Activated naive CD8-positive, alpha-beta T cell treated with anti-CD3 and anti-CD28 coated beads, Interleukin-2, amount 10 ng/mL, durations not matched to agents 7 days and 5 days (primary cell): ENCODE measurements around the gene SHANK2. TPM values are rescaled to one million over a fixed set of nuclear protein-coding genes. Genes with fewer than 3 reads are reported as not detected.

ENCODE experiments used
- ATAC-seq: fragments of 150-1000 bp; cut with Tn5 transposase; one replicate; pipeline ENCODE4 v1.10.0; 2021; ENCODE audit warnings: low read depth, moderate library complexity
- POLR2A ChIA-PET: fragments of 350-600 bp; sonication (Branson Sonifier 250); formaldehyde crosslinking; loops from one replicate; lab custom pipeline; 2021; ENCODE audit warnings: antibody characterized with exemption; lab: Charles Lee
- DNase-seq: peaks from one replicate; pipeline ENCODE4 v3.0.0; 2021
- H3K27ac Mint-ChIP-seq: one replicate; pipeline ENCODE4 v1.8.0; 2022; ENCODE audit warnings: mild to moderate bottlenecking, mixed read lengths
- H3K27me3 Mint-ChIP-seq: one replicate; pipeline ENCODE4 v1.8.0; 2022; ENCODE audit warnings: mild to moderate bottlenecking, moderate library complexity, mixed read lengths
- H3K36me3 Mint-ChIP-seq: one replicate; pipeline ENCODE4 v1.8.0; 2021; ENCODE audit warnings: mild to moderate bottlenecking, mixed read lengths
- H3K4me1 Mint-ChIP-seq: one replicate; pipeline ENCODE4 v1.8.0; 2021; ENCODE audit warnings: mixed read lengths
- H3K4me3 Mint-ChIP-seq: one replicate; pipeline ENCODE4 v1.8.0; 2022; ENCODE audit warnings: mild to moderate bottlenecking, moderate library complexity, mixed read lengths
- H3K9me3 Mint-ChIP-seq: one replicate; pipeline ENCODE4 v1.8.0; 2021; ENCODE audit warnings: mixed read lengths
- total RNA-seq, 2 experiments: library from RNA; stranded (reverse); gene quantifications; one replicate each; pipeline ENCODE4 v1.2.3, GENCODE V29; 2021

SHANK2 gene
- total RNA-seq, 2 experiments from 2014 or later: not detected

- Mint-ChIP-seq H3K27ac (no peak overlapping the region), H3K9me3 (no peaks in the 10 kb centered on the region), H3K4me1 (no peaks in the 10 kb centered on the region), H3K4me3 (no peak overlapping the region), H3K27me3 (no peaks in the 10 kb centered on the region), H3K36me3 (no peaks in the 10 kb centered on the region)
- POLR2A ChIA-PET: no interaction called here
- no peak for DNase-seq
- ATAC-seq: no peak
These were observed 37.6 kb downstream of the SHANK2 start for GRCh38 chr11:71214553-71215424.

GRCh38 chr11:71213696-71214552 lies 38.5 kb downstream of the SHANK2 start:
- Mint-ChIP-seq H3K4me1 (no peaks in the 10 kb centered on the region), H3K27ac (no peak overlapping the region), H3K27me3 (no peaks in the 10 kb centered on the region), H3K4me3 (no peak overlapping the region), H3K36me3 (no peaks in the 10 kb centered on the region), H3K9me3 (no peaks in the 10 kb centered on the region)
- DNase-seq (no peak), ATAC-seq (no peak)
- POLR2A ChIA-PET: no interaction called here

GRCh38 chr11:71212871-71213559 lies 39.4 kb downstream of the SHANK2 start:
- H3K4me1 Mint-ChIP-seq: no peaks in the 10 kb centered on the region
- no peak overlapping the region for H3K4me3 Mint-ChIP-seq
- no peaks in the 10 kb centered on the region for H3K27me3 Mint-ChIP-seq
- no peak for DNase-seq
- no peak for ATAC-seq
- POLR2A ChIA-PET: no interaction called here
- H3K27ac Mint-ChIP-seq: no peak overlapping the region
- no peaks in the 10 kb centered on the region for H3K36me3 Mint-ChIP-seq
- no peaks in the 10 kb centered on the region for H3K9me3 Mint-ChIP-seq

GRCh38 chr11:71211631-71212030 lies 40.7 kb downstream of the SHANK2 start:
- no peak overlapping the region for H3K4me3 Mint-ChIP-seq
- H3K36me3 Mint-ChIP-seq: no peaks in the 10 kb centered on the region
- DNase-seq (no peak), ATAC-seq (no peak)
- POLR2A ChIA-PET: no interaction called here
- no peaks in the 10 kb centered on the region for H3K4me1 Mint-ChIP-seq
- no peaks in the 10 kb centered on the region for H3K9me3 Mint-ChIP-seq
- no peaks in the 10 kb centered on the region for H3K27me3 Mint-ChIP-seq
- H3K27ac Mint-ChIP-seq: no peak overlapping the region

DNA sequence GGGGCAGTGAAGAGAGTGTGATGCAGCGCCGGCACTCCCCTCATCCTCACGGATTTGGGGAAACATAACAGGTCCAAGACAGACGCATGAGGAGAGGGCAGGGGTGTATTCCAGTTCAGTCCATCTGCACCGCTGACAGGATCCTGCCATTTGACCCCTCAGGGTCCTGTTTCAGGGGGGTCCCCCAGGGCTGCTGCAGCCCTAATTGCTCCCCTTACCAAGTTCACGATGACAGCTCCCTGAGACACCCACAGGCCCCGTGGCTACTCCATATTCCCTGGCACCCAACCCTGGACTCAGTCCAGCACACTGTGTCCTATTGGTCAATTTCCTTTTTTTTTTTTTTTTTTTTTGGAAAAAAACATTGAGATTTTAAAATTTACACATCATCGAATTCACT lies 41.5 kb downstream of the SHANK2 start:
- Mint-ChIP-seq H3K27me3 (no peaks in the 10 kb centered on the region), H3K4me3 (no peak overlapping the region), H3K36me3 (no peaks in the 10 kb centered on the region), H3K9me3 (no peaks in the 10 kb centered on the region), H3K27ac (no peak overlapping the region), H3K4me1 (no peaks in the 10 kb centered on the region)
- POLR2A ChIA-PET: no interaction called here
- ATAC-seq (no peak), DNase-seq (no peak)

DNA sequence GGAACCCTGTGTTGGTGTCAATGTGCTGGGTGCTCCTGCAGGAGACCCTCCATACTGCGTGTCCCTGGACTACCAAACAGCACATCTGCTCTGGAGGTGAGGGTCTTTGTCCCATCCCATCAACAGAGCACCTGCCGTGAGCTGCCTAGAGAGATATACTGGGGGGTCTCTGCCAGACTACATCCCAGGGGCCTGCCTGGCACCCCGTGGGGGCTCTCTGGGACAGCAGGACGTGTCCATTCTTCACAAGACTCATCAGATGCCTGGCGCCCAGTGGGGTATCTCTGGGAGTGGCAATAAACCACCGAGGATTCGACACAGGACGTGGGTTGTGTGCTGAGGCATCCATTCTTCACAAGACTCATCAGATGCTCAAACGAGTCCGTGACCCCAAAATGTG lies 42.7 kb downstream of the SHANK2 start:
- Mint-ChIP-seq H3K36me3 (no peaks in the 10 kb centered on the region), H3K27ac (no peak overlapping the region), H3K4me3 (no peak overlapping the region), H3K9me3 (no peaks in the 10 kb centered on the region), H3K4me1 (no peaks in the 10 kb centered on the region), H3K27me3 (no peaks in the 10 kb centered on the region)
- no peak for DNase-seq
- POLR2A ChIA-PET: no interaction called here
- no peak for ATAC-seq

DNA sequence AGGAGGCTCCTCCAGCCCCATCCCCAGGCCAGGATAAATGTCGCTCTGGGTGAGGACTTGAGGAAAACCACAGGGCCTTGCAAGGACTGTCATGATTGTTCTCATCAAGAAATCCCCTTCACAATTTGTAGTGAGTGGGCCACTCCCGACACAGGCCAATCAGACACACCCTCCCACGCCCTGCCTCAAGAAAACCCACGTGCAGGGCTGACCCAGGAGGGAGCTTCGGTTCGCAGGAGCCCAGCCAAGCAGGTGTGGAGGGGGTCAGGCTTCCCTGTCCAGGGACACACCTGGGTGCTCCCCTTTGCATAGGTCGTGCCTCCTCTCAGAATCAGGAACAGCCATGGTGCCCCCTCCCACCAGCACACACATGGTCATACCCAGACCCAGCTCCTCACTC lies 43.2 kb downstream of the SHANK2 start:
- no peaks in the 10 kb centered on the region for H3K4me1 Mint-ChIP-seq

DNA sequence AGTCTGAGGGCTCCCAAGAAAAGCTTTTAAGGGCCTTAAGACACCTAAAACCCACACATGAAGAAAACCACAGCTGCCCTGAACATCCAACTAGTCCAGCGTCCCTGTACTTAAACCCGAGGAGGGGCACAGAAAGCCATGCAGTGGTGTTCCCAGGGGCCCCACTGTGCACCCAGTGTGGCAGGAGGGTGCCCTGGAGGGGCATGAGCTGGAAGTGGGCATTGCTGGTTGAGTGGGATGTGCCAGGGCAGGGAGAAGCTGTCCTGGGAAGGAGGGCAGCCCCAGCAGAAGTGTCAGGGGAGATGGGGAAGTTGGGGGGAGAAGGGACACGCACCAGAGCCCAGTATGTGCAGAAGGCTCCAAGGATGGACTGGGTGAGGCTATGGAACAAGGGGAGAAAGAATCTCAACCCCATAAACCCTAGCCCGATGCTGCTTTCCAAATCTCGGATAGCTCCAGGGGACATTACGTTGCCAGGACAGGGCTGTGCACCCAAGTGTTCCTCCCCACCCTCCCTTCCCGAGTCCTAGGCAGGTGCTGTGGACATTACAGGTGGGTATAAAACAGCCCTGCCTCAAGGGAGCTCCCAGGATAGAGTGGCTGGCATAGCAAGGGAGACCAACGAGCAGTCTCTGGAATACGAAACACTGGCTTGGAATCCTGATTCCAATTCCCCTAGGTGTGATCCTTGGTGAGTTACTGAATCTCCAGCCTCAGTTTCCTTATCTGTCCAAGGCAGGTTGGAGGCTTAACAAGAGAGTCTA lies 44.2 kb downstream of the SHANK2 start:
- no peak overlapping the region for H3K27ac Mint-ChIP-seq
- no peaks in the 10 kb centered on the region for H3K36me3 Mint-ChIP-seq
- H3K27me3 Mint-ChIP-seq: no peaks in the 10 kb centered on the region
- H3K4me3 Mint-ChIP-seq: no peak overlapping the region
- no peak for DNase-seq
- POLR2A ChIA-PET: no interaction called here
- no peak for ATAC-seq
- H3K9me3 Mint-ChIP-seq: no peaks in the 10 kb centered on the region
- no peaks in the 10 kb centered on the region for H3K4me1 Mint-ChIP-seq

More for the DNA sequence above, 43.2 kb downstream of the SHANK2 start:
- Mint-ChIP-seq H3K27ac (no peak overlapping the region), H3K36me3 (no peaks in the 10 kb centered on the region), H3K9me3 (no peaks in the 10 kb centered on the region), H3K27me3 (no peaks in the 10 kb centered on the region), H3K4me3 (no peak overlapping the region)
- DNase-seq (no peak), ATAC-seq (no peak)
- POLR2A ChIA-PET: no interaction called here

GRCh38 chr11:71207563-71207962 lies 44.8 kb downstream of the SHANK2 start:
- Mint-ChIP-seq H3K4me3 (no peak overlapping the region), H3K27me3 (no peaks in the 10 kb centered on the region), H3K27ac (no peak overlapping the region), H3K4me1 (no peaks in the 10 kb centered on the region), H3K9me3 (no peaks in the 10 kb centered on the region), H3K36me3 (no peaks in the 10 kb centered on the region)
- ATAC-seq (no peak), DNase-seq (no peak)
- POLR2A ChIA-PET: no interaction called here

- Mint-ChIP-seq H3K27ac (no peak overlapping the region), H3K36me3 (no peaks in the 10 kb centered on the region), H3K9me3 (no peaks in the 10 kb centered on the region), H3K27me3 (no peaks in the 10 kb centered on the region), H3K4me1 (no peaks in the 10 kb centered on the region), H3K4me3 (no peak overlapping the region)
- no peak for ATAC-seq
- POLR2A ChIA-PET: no interaction called here
- no peak for DNase-seq
These were observed 46.2 kb downstream of the SHANK2 start for GRCh38 chr11:71206186-71206585.

DNA sequence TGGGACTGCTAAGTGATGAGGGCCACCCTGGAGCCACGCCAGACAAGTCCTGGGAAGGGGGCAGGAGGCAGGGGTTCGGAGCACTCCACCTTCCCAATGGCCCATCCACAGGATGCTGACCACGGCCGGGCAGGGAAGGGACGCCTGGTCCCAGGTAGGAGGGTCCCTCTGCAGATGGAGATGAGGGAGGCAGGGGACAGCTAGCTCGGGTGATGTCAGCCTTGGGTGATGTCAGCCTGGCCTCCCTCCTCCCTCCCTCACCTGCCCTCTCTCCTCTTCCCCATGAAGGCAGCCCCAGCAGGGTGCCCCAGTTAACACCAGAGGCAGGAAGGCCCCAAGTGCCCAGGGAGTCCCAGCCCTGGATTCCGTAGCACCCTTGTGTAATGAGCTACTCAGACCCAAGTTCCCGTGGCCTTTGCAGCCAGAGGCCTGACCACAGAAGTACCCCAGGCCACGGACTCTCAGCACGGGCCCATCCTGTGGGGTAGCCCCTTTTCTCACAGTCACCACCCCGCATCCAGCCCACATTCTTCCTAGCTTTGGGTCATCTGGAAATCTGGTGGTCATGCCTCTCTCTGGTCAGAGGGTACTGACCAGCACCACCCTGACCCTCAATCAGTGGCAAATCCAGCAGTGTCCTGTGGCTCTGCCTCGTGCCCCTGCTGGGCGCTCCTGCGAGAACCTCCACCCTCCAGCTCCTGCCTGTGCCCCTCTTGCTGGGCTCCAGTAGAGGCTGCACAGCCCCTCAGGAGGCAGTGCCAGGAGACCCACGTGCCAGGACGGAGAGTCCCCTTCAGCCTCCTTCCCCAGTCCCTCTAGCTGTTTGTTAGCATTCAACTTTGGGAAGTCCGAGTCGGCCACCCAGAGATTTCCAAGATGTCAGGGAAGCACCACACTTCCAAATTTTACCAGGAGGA lies 47.4 kb downstream of the SHANK2 start:
- POLR2A ChIA-PET: no interaction called here
- no peaks in the 10 kb centered on the region for H3K9me3 Mint-ChIP-seq
- no peaks in the 10 kb centered on the region for H3K36me3 Mint-ChIP-seq
- H3K4me3 Mint-ChIP-seq: no peak overlapping the region
- H3K4me1 Mint-ChIP-seq: no peaks in the 10 kb centered on the region
- no peaks in the 10 kb centered on the region for H3K27me3 Mint-ChIP-seq
- no peak overlapping the region for H3K27ac Mint-ChIP-seq
- no peak for DNase-seq
- ATAC-seq: no peak

- H3K36me3 Mint-ChIP-seq: no peaks in the 10 kb centered on the region
- ATAC-seq: no peak
- H3K9me3 Mint-ChIP-seq: no peaks in the 10 kb centered on the region
- DNase-seq: no peak
- H3K27ac Mint-ChIP-seq: no peak overlapping the region
- POLR2A ChIA-PET: no interaction called here
- H3K4me1 Mint-ChIP-seq: no peaks in the 10 kb centered on the region
- H3K27me3 Mint-ChIP-seq: no peaks in the 10 kb centered on the region
- H3K4me3 Mint-ChIP-seq: no peak overlapping the region
These were observed 48.1 kb downstream of the SHANK2 start for GRCh38 chr11:71204294-71204693.
